ENCODE data around the gene TEX26.

TEX26 gene

DNA sequence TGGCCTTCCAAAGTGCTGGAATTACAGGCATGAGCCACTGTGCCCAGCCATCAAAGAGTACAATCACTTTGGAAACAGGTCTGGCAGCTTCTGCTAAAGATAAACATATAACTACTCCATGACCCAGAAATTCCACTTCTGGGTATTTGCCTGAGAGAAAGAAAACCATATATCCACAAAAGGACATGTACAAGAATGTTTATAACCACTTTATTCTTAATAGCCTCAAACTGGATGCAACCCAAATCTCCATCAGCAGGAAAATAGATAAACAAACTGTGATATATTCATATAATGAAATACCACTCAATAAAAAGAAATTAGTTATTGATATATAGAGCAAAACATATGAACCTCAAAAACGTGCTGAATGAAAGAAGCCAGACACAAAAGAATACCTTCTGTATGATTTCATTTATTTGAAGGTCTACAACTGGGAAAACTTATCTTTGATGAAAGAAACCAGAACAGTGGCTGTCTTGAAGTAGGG, 40.5 kb downstream of the TEX26 start:
- TF ChIP-seq, protein P1, sequence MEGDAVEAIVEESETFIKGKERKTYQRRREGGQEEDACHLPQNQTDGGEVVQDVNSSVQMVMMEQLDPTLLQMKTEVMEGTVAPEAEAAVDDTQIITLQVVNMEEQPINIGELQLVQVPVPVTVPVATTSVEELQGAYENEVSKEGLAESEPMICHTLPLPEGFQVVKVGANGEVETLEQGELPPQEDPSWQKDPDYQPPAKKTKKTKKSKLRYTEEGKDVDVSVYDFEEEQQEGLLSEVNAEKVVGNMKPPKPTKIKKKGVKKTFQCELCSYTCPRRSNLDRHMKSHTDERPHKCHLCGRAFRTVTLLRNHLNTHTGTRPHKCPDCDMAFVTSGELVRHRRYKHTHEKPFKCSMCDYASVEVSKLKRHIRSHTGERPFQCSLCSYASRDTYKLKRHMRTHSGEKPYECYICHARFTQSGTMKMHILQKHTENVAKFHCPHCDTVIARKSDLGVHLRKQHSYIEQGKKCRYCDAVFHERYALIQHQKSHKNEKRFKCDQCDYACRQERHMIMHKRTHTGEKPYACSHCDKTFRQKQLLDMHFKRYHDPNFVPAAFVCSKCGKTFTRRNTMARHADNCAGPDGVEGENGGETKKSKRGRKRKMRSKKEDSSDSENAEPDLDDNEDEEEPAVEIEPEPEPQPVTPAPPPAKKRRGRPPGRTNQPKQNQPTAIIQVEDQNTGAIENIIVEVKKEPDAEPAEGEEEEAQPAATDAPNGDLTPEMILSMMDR (IDR thresholded peaks at IDR 0.05; ENCODE audit: insufficient read depth, missing control alignments), result no peak
- FAIRE-seq (no peak), DNase-seq (ENCODE audit: insufficient read length, low spot score) (no peak)

GRCh38 chr13:30974350-30974749, 41.9 kb downstream of the TEX26 start:
- TF ChIP-seq, protein P1 (IDR thresholded peaks at IDR 0.05; ENCODE audit: insufficient read depth, missing control alignments), result no peak
- no peak for FAIRE-seq
- no peak for DNase-seq (ENCODE audit: insufficient read length, low spot score)

DNA sequence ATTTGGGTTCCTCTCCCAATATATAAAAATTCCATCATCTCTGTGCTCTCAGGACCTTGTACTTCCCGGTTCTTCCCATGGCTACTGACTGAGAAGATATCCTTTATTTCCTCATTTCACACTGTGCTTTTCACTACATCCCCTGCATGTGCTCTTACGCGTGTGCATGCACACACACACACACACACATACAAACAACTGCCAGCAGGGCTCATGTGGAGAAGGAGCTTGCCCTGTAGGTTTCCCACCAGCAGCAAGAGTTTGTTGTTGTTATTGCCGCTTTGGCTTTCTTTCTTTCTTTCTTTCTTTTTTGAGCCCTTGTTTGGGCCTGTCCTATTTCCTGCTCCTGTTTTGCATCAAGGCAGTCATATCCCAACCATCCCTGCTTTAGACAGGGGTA, 43.6 kb downstream of the TEX26 start:
- DNase-seq (ENCODE audit: insufficient read length, low spot score) (no peak), FAIRE-seq (no peak)
- TF ChIP-seq, protein P1 (IDR thresholded peaks at IDR 0.05; ENCODE audit: insufficient read depth, missing control alignments), result no peak

DNA sequence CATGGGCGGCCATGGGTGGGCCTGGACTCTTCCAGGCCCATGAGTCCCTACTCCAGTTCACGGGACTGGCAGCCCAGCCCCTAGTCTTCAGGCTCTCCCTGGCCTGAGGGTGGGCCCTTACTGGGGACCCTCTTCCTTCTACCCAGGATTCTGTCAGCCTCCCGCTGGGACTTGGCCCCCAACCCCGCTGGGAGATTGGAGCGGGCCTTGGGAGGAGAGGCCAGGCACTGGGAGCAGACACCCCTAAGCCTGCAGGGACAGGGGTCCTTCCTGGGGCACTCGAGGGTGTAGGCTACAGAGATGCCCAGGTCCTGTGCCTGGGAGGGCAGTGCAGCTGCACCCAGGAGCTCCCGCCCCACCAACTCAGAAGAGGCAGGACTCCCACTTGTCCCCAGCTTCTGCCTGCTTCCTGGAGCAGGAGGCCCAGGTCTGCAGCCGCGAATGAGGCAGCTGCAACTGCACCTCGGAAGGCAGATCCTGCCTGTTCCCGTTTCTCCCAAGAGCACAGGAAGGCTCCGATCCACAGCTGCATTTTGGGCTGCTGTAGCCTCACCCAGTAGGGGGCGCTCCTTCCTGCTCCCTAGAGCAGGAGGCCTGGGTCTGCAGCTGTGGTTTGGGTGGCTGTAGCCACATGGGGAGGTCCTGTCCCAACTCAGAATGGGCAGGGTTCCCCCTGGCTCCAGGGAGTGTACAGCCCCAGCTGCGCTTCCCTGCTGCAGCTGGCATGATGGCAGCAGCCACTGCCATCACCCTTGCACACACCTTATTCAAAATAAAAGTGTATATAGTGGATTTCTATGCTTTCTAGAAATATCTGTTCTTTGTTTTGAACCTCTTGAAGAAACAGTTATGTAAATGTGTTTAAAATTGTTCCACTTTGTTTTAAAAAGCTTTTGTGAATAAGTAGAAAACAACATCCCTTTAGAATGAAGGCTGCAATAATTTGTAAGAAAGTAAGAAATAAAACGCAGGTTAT, 46.8 kb downstream of the TEX26 start:
- TF ChIP-seq, protein P1 (IDR thresholded peaks at IDR 0.05; ENCODE audit: insufficient read depth, missing control alignments), result peak; percentile 55
- no peak for DNase-seq (ENCODE audit: insufficient read length, low spot score)
- FAIRE-seq, result no peak

- TF ChIP-seq, protein P1 (IDR thresholded peaks at IDR 0.05; ENCODE audit: insufficient read depth, missing control alignments), result no peak
- no peak for FAIRE-seq
Measured at GRCh38 chr13:30982506-30982905, 50.0 kb downstream of the TEX26 start.

GRCh38 chr13:30982906-30983305, 50.5 kb downstream of the TEX26 start:
- TF ChIP-seq, protein P1 (IDR thresholded peaks at IDR 0.05; ENCODE audit: insufficient read depth, missing control alignments), result no peak
- FAIRE-seq, result no peak

More at GRCh38 chr13:30982506-30982905, 50.0 kb downstream of the TEX26 start:
- no peak for DNase-seq (ENCODE audit: insufficient read length, low spot score)

GRCh38 chr13:30983431-30983830, 51.0 kb downstream of the TEX26 start:
- DNase-seq (ENCODE audit: insufficient read length, low spot score) (no peak), FAIRE-seq (no peak)
- TF ChIP-seq, protein P1 (IDR thresholded peaks at IDR 0.05; ENCODE audit: insufficient read depth, missing control alignments), result no peak

More at GRCh38 chr13:30982906-30983305, 50.5 kb downstream of the TEX26 start:
- DNase-seq (ENCODE audit: insufficient read length, low spot score), result no peak
